Spleen (tissue), 11 donors: ENCODE data around the gene IQGAP2. TPM values are rescaled to one million over a fixed set of nuclear protein-coding genes. Genes with fewer than 3 reads are reported as not detected.

Experiments
- DNase-seq: peaks from one replicate; pipeline ENCODE4 v3.0.0-alpha.2; 2020
- H3K27ac ChIP-seq, 8 donors: fragments of 200-600 bp; sonication (generic) in 7 of 8; 1 replicate in 4 of 8; 2 replicates in 4 of 8; pipeline versions ENCODE4 v1.5.0 to v1.8.0; 2016 to 2021; ENCODE audit warnings: inconsistent platforms in 4 of 8, mild to moderate bottlenecking in 4 of 8, moderate library complexity in 1 of 8
- H3K27me3 ChIP-seq, 7 donors: fragments of 200-600 bp; sonication (generic) in 6 of 7; replicated peaks in 1 of 7; 1 replicate in 4 of 7; 2 replicates in 3 of 7; pipeline versions ENCODE4 v1.5.0 to v1.8.0; 2016 to 2021; ENCODE audit warnings: inconsistent platforms in 3 of 7, mild to moderate bottlenecking in 1 of 7
- H3K36me3 ChIP-seq, 6 donors: fragments of 200-600 bp; sonication (generic) in 5 of 6; 1 replicate in 4 of 6; 2 replicates in 2 of 6; pipeline versions ENCODE4 v1.5.0 to v1.8.0; 2016 to 2021; ENCODE audit warnings: inconsistent platforms in 2 of 6
- H3K4me1 ChIP-seq, 6 donors: fragments of 200-600 bp; sonication (generic) in 5 of 6; 1 replicate in 3 of 6; 2 replicates in 3 of 6; pipeline versions ENCODE4 v1.5.0 to v1.8.0; 2016 to 2021; ENCODE audit warnings: inconsistent platforms in 3 of 6
- H3K4me3 ChIP-seq, 8 donors: fragments of 200-600 bp; sonication (generic) in 7 of 8; 1 replicate in 4 of 8; 2 replicates in 4 of 8; pipeline versions ENCODE4 v1.5.0 to v1.8.0; 2016 to 2021; ENCODE audit warnings: inconsistent platforms in 4 of 8, mild to moderate bottlenecking in 4 of 8, moderate library complexity in 2 of 8
- H3K9me3 ChIP-seq, 8 donors: fragments of 200-600 bp; sonication (generic) in 7 of 8; 1 replicate in 4 of 8; 2 replicates in 4 of 8; pipeline versions ENCODE4 v1.5.0 to v1.8.0; 2016 to 2021; ENCODE audit warnings: inconsistent platforms in 4 of 8
- POLR2A ChIP-seq, 3 donors: fragments of 450-650 bp; IDR thresholded peaks; one replicate each; pipeline ENCODE4 v1.5.1; 2017; ENCODE audit warnings: antibody characterized with exemption in 3 of 3, mild to moderate bottlenecking in 1 of 3
- POLR2AphosphoS5 ChIP-seq, 3 donors: sonication (generic); formaldehyde crosslinking; IDR thresholded peaks; one replicate each; pipeline ENCODE4 v1.5.1; 2017; ENCODE audit warnings: antibody characterized with exemption in 3 of 3
- WGBS, 5 donors: extraction: QIAGEN DNeasy Blood & Tissue Kit in 3 of 5; methylation state at CpG; one replicate each; pipeline versions ENCODE4 v1.1.5 to v1.1.7; 2013 to 2018; 5-methylcytosine and 5-hydroxymethylcytosine counted together
- intact Hi-C: fragments of 100-400 bp; cut with DNase I; formaldehyde crosslinking; loops from one replicate; pipeline ENCODE4 v1.15.0; 2023; ENCODE audit warnings: low total_unique reads
- polyA plus RNA-seq, 3 donors: library from polyadenylated mRNA; stranded (reverse); fragments of 200-250 nt; gene quantifications; one replicate each; pipeline ENCODE4 v1.2.1, GENCODE V29; 2013
- total RNA-seq, 7 donors: library from RNA; depleted of rRNA in 3 of 7; stranded (reverse); fragments of >200 nt in 3 of 7; fragmentation: NEBNext Ultra II Directional in 4 of 7; extraction: Animal tissue kit (Norgen Biotek cat#: 25700) in 4 of 7; gene quantifications; one replicate each; pipeline versions ENCODE4 v1.1.0 to v1.2.1, GENCODE V29; 2016 to 2021
- TF ChIP-seq, protein P1 (sequence below), 11 experiments: fragments of 200-600 bp in 7 of 11; fragments of 450-650 bp in 4 of 11; sonication (generic) in 4 of 11; IDR thresholded peaks in 8 of 11; conservative IDR thresholded peaks in 3 of 11; 1 replicate in 7 of 11; 2 replicates in 4 of 11; pipeline versions ENCODE4 v1.4.0 to v1.8.0; 2016 to 2021; ENCODE audit warnings: antibody characterized with exemption in 11 of 11, inconsistent platforms in 4 of 11, mild to moderate bottlenecking in 1 of 11
- donor health status: healthy with polysubstance abuse.
- donor health status: DM: no; HTN: no; CAD: no; lungs with moderate emphysema.
- donor health status: DM: no; HTN: no; CAD: no.
- donor health status: Bipolar disorder and iron deficiency.
- donor health status: healthy.
- donor health status: DM: no; HTN: no; CAD: no.
- donor health status: DM: yes; HTN: yes; CAD: no.

Gene IQGAP2
- total and polyA plus RNA-seq, 10 donors: 9.3 to 83.6 (median 52.8) TPM

DNA sequence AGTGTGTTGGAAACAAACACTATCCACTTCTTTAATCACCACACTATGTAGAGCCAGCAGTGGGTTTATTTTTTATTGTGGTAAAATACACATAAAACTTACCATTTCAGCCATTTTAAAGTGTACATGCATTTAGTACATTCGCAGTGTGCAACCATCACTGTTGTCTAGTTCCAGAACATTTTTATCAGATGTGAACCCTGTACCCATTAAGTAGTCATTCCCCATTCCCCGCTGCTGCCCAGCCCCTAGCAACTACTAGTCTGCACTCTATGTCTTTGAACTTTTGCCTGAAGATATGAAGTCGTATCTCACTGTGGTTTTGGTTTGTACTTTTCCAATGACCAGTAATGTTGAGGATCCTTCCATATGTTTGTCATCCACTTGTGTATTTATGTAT is 282.6 kb downstream of the IQGAP2 start:
- Histone ChIP-seq H3K27me3 (no peaks in the 10 kb centered on the region), H3K9me3 (no peaks in the 10 kb centered on the region), H3K36me3 (peaks cover 0 to 73% (median 6%) of the 10 kb centered on the region in 6 donors), H3K27ac (no peak overlapping the region), H3K4me3 (no peak overlapping the region), H3K4me1 (peaks cover 0 to 21% (median 5%) of the 10 kb centered on the region in 6 donors)
- WGBS, 5 donors: 95 to 98% (median 96%) methylated on average over 3 of the region's 3 CpGs
- intact Hi-C loops: no loop called here
- no peak for DNase-seq
- TF ChIP-seq, protein P1, sequence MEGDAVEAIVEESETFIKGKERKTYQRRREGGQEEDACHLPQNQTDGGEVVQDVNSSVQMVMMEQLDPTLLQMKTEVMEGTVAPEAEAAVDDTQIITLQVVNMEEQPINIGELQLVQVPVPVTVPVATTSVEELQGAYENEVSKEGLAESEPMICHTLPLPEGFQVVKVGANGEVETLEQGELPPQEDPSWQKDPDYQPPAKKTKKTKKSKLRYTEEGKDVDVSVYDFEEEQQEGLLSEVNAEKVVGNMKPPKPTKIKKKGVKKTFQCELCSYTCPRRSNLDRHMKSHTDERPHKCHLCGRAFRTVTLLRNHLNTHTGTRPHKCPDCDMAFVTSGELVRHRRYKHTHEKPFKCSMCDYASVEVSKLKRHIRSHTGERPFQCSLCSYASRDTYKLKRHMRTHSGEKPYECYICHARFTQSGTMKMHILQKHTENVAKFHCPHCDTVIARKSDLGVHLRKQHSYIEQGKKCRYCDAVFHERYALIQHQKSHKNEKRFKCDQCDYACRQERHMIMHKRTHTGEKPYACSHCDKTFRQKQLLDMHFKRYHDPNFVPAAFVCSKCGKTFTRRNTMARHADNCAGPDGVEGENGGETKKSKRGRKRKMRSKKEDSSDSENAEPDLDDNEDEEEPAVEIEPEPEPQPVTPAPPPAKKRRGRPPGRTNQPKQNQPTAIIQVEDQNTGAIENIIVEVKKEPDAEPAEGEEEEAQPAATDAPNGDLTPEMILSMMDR (IDR thresholded peaks at IDR 0.05 in 8 of 11, conservative IDR thresholded peaks at IDR 0.05 in 3 of 11): no peak
- TF ChIP-seq POLR2A (IDR thresholded peaks at IDR 0.05): no peak
- TF ChIP-seq POLR2AphosphoS5 (IDR thresholded peaks at IDR 0.05): no peak

DNA sequence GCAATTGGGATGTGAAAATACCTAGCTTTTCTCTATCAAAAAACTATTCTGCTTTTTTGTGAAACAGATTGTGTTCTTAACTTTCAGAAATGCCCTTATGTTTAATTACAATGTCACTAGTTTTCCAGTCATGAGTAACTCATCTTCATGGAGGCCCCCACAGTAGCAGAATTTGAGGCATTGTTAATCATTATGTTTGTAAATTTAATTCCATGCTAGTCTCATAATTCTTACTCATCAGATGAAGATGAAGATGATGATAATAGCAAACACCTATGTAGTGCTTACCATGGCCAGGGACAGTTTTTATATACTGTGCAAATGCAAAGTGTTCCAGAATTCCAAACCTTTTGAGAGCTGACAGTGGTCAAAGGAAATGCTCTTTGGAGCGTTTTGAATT is 285.1 kb downstream of the IQGAP2 start:
- H3K27ac ChIP-seq: no peak overlapping the region
- TF ChIP-seq POLR2AphosphoS5 (IDR thresholded peaks at IDR 0.05) (no peak), POLR2A (IDR thresholded peaks at IDR 0.05) (no peak)
- TF ChIP-seq, protein P1 (IDR thresholded peaks at IDR 0.05 in 8 of 11, conservative IDR thresholded peaks at IDR 0.05 in 3 of 11): no peak
- WGBS, 5 donors: 90 to 100% (median 98%) methylated on average over 1 of the region's 1 CpG

DNA sequence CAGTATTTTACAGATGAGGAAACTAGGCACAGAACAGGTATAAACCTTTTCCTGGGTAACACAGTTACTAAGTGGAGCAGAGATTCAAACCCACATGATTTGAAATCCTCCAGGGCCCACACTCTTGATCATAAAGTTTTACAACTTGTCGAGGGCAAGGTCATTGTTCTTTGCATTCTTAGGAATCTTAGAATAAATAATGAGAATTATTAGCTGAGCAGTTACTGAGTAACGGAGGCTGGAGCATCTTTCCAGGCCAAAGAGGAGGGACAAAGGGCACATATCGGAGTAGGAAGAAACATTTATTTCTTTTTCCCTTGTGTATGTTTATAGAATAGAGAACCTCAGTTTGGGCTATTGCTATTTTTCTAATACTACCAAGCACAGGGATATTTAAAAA is 285.8 kb downstream of the IQGAP2 start:
- Histone ChIP-seq H3K4me3 (no peak overlapping the region), H3K9me3 (no peaks in the 10 kb centered on the region), H3K36me3 (peaks cover 0 to 86% (median 4%) of the 10 kb centered on the region in 6 donors), H3K27me3 (no peaks in the 10 kb centered on the region), H3K4me1 (peaks cover 0 to 38% (median 13%) of the 10 kb centered on the region in 6 donors), H3K27ac (peak overlapping the region in 2 of 8 donors; percentile 11 to 73)
- 70 to 89% (median 84%) methylated on average over 3 of the region's 3 CpGs for WGBS, 5 donors
- intact Hi-C loops: no loop called here
- DNase-seq: no peak
- TF ChIP-seq POLR2A (IDR thresholded peaks at IDR 0.05) (no peak), POLR2AphosphoS5 (IDR thresholded peaks at IDR 0.05) (no peak)
- TF ChIP-seq, protein P1 (IDR thresholded peaks at IDR 0.05 in 8 of 11, conservative IDR thresholded peaks at IDR 0.05 in 3 of 11): no peak

More for the DNA sequence above, 285.1 kb downstream of the IQGAP2 start:
- no peaks in the 10 kb centered on the region for H3K27me3 ChIP-seq
- no peak overlapping the region for H3K4me3 ChIP-seq
- peaks cover 0 to 42% (median 13%) of the 10 kb centered on the region in 6 donors for H3K4me1 ChIP-seq
- DNase-seq: no peak
- H3K9me3 ChIP-seq: no peaks in the 10 kb centered on the region
- H3K36me3 ChIP-seq: peaks cover 0 to 86% (median 4%) of the 10 kb centered on the region in 6 donors
- intact Hi-C loops: no loop called here

DNA sequence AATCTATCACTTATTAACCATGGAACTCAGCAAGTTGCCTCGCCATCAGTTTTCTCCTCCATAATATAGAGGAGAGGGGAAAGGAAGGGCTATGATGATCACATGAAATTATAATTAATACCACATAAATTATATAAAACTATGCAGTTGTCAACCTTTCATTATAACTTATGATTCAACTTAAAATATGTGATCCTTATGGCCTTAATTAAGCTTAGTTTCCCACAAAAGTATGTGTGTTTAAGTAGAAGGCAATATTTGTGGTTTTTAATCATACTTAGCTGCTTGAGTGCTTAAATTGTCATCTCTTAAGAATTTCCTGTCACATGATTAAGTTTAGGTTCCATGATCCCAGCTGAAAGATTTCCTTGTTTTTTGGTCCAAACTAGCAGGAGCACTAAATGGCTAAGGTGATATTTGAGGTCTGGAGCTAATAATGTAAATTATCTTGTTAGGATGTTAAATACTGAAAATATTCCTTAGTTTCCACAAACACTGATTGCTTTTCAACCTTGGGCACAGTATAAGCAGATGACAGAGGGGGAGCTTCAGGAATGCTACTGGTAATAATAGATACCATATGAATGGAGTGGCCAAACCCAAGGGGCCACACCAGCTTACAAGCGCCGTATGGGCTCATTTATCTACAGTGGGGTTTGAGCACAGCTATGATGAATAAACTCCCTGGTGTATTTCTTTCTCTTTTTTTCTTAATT is 286.4 kb downstream of the IQGAP2 start:
- WGBS, 5 donors: 80 to 94% (median 90%) methylated on average over 3 of the region's 3 CpGs
- intact Hi-C loops: no loop called here
- Histone ChIP-seq H3K9me3 (no peaks in the 10 kb centered on the region), H3K36me3 (peaks cover 0 to 86% (median 1%) of the 10 kb centered on the region in 6 donors), H3K27me3 (no peaks in the 10 kb centered on the region), H3K4me1 (peaks cover 0 to 32% (median 11%) of the 10 kb centered on the region in 6 donors), H3K4me3 (no peak overlapping the region), H3K27ac (peak overlapping the region in 7 of 8 donors; percentile 15 to 73 (median 52))
- TF ChIP-seq POLR2A (IDR thresholded peaks at IDR 0.05) (no peak), POLR2AphosphoS5 (IDR thresholded peaks at IDR 0.05) (no peak)
- TF ChIP-seq, protein P1 (IDR thresholded peaks at IDR 0.05 in 8 of 11, conservative IDR thresholded peaks at IDR 0.05 in 3 of 11): no peak
- DNase-seq: no peak
